HPDE6-E6E7 (cell line): ENCODE measurements around the gene RASSF5.

Experiments
- DNase-seq: peaks from one replicate; pipeline ENCODE4 v3.0.0; 2011; ENCODE audit warnings: missing footprints; ENCODE audit errors: extremely low spot score

The RASSF5 gene

DNA sequence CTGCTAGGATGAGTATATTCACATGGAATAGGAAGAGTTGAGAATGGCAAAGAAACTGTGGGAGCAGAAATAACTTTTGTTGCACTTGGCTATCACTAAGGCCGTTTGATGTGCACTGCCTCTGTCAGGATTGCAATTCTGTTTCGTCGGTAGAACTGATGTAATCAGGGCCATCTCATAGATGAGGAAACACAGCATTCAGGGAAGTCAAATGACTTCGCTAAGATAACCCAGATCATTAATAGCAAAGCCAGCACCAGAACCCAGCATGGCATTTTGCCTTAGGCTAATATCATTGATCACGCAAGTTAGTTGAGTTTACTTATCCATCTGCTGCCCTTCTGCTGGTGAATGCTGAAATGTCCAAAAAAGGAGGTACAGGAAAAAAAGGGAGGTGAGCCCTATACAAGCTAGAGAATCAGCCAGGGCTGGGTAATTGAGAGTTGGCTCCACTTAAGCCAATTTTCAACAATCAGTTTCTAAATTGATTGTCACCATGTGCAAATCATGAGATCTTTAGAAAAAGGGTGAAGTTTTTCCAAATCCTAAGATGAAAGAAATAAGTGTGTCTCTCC is 7.6 kb downstream of the RASSF5 start:
- no peak for DNase-seq

DNA sequence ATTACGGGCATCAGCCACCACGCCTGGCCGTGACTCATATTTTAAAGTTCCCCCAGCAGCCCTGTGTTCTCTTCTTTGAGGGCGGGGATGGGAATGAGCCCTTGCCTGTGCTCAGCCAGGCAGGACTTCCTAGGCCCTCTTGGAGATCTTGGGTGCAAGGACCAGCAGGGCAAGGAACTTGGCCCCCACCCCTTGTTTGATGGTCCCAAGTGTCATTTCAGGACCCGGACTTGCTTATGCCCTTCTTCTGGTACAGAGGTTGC is 9.3 kb downstream of the RASSF5 start:
- no peak for DNase-seq

DNA sequence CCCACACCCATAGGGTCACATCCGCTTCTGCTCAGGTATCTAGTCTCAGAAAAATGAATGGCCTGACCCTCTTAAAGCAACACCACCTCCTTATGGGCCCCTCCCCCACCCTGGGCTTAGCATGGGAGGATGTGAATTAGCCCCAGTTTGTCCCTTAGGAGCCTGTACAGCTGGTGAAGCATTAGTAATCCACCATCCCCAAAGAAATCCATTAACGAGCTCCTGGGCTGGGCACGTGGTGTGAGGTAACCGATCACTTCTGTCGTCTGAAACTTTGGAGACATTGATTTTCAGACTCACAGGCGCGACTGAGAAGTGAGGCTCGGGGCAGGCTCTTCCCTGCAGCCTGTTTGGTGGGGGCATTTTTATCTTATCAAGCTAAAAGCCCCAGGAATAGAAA is 10.5 kb downstream of the RASSF5 start:
- DNase-seq, result no peak

DNA sequence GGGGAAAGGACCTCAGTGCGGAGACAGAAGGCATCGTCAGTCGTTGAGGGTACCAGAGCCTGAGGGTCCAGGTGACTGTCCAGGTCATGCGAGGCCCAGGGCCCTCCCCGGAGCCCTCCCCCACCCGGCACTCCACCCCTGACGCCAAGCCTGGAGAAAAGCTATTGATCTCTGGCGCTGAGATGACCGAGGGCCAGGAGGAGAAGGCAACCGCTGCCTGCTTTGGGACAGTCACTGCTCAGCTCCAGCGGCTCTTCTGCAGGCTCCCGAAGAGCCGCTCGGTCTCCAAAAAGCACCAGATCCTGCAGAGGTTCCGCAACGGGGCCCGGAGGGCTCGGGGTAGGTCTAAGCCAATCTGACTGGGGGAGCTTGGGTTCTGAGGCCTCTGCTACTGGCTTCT is 10.9 kb downstream of the RASSF5 start:
- DNase-seq, result no peak

DNA sequence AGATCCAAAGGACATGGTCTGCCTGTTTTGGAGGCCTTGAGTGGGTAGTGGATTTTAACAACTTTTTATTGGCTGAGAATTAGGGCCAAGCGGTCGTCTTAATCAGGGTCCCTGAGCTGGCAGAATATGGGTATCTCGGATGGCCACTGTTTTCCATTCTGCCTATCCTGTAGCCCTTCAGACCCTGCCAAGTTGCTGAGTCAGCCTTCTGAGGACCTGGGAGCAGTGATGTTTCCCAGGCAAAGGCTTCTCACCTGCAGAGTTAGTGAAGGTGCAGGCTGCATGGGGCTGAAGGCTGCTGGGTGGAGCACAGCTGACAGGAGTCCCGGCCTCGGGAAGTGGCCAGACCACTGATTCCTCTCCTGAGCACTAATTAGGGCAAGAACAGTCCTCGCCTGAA is 11.4 kb downstream of the RASSF5 start:
- no peak for DNase-seq

DNA sequence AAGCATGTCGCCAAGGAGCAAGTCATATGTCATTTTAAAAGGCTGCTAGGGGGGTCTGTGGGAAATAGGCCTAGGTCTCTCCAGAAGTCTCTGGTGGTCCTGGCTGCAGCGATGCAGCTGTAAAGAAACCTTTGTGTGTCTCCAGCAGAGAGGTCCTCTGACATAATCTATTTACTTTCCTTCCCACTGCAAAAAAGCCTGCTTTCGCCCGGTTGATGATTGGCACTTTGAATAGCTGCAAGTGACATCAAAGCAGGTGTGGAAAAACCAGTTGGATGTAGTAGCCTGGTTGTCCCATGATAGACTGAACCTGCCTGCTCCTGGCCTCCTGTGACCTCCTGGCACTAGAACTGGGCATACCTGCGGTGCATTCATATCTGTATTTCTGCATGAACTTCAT is 13.8 kb downstream of the RASSF5 start:
- DNase-seq, result no peak

DNA sequence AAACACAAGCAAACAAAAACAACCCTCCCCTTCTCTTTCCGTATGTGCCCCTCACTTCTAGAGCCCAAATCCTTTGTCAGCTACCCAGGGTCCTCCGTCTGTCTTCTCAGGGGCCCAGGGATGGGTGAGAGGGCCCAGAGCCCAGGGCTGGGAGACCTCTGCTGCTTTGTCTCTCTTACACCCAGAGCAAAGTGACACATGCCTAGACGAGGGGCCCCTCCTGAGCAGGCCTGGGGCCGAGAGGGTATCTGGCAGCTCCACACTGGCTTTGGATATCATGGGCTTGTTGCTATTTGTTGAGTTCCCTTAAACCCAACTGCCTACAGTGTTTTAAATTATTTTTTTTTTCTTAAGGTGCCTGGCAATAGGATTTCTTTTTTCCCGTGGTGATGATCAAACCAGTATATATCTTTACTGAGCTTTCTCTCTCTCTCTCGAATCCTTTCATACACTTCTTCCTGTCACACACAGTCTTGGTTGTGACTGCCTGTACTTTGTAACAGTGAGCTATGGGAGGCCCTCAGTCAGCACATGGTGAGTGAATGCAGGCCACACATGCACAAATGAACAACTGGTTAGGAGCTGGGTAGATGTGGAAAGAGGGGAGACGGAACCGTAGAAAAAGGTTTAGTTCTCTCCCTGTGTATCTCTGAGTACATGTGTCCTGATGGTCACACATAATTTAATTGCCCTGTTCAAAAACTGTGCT is 14.5 kb downstream of the RASSF5 start:
- DNase-seq, result no peak

DNA sequence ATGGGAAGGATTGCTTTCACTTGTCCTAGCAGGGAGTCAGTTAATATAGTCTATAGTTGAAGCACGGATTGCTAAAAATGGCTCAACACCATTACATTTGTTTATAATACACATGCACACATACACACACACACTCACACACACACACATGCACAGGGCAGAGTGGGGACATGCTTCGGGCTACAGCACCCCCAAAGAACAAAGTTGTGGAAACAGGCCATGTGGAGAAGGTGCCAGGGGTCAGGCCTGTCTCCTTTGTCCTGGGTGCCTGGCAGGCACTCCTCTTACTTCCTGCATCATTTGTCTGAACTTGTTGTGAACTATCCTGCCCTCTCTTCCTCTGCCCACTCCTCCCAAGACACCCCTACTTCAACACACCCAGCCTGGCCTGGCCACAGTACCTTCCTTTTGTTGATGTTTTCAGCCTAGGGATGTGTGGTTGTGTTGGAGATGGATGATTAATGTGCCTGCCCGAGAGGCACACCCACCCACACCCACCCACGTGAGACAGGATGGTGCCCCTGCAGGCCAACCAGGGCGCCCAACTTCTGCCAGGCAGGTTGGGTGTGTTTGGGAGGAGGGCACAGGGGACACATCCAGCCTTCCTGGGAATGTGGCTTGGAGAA is 17.5 kb downstream of the RASSF5 start:
- DNase-seq, result peak; percentile 93

DNA sequence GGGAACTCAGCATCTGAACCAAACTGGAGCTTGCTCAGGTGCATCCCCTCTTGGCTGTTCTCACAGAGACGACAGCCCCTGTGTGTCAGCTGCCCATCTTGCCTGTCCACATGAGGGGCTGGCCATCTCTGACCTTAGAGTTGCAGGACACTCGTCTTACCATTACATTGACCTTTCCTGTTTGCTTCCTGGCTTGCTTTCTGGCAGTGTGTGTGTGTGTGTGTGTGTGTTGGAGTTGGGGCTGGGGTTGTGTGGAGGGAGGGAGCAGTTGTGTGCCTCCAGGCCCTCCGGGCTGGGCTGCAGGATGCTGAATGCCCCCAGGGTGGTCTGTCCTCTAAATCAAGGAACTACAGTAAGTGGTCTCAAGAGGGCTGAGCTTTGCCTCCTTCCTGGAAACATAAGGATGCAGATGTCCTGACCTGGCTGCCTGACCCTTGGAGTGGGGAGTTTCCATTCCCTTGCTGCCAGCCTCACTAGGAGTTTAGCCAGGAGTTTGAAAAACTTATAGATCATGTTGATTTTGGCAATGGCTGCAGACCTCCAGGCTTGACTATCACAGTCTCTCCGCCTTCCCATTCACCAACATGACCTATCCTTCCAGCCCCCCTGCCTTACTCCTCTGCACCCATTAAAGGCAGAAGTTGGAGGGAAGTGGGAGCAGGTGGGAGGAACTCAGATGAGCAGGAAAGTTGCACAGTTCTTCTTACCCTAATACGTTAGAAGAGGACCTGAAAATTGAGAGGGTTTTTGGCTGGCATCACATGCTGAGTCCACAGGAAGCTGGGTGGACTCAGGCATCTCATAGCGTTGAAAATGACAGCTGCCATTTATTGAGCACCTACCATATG is 19.0 kb downstream of the RASSF5 start:
- no peak for DNase-seq

DNA sequence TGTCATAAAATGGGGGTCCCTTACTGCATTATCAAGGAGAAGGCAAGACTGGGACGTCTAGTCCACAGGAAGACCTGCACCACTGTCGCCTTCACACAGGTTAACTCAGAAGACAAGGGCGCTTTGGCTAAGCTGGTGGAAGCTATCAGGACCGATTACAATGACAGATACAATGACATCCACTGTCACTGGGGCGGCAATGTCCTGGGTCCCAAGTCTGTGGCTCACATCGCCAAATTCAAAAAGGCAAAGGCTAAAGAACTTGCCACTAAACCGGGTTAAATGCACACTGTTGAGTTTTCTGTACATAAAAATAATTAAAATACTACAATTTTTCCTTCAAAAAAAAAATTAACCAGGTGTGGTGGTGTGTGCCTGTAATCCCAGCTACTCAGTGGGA is 22.1 kb downstream of the RASSF5 start:
- DNase-seq, result no peak

DNA sequence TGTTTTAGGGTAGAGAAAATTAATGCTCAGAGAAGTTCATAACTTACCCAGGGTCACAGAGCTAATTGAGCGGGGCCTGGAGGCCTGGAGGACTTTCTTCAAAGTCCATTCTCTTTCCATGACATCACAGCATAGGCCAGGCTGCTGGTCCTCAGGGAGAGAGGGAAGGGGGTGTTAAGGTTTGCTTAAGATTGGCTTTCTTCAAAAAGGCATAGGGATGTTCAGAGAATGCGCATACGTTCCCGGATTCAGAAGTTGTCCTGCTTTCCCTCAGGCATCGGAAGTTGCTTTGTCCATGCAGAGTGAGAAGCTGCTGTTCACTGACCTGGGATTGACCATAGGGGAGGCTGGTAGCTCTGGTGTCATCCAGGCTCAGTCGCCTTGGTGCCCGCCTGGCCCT is 25.0 kb downstream of the RASSF5 start:
- no peak for DNase-seq

DNA sequence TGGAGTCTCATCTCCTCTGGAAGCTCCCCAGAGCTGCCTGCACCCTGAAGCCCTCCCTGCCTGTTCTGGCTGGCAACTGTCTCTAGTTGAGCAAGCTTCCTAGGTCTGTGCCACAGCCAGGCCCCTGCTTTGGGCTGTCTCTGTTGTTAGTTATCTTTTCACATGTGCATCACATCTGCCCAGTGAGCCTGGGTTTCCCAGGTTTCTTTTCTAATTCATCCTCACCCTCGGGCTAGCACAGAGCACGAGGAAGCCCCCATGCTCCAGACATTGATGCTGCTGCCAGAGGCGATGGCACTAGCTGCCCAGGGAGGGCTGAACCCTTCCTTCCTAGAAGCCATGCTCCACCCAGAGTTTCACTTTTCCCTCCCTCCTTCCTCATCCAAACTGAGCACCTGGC is 27.2 kb downstream of the RASSF5 start:
- DNase-seq, result no peak

DNA sequence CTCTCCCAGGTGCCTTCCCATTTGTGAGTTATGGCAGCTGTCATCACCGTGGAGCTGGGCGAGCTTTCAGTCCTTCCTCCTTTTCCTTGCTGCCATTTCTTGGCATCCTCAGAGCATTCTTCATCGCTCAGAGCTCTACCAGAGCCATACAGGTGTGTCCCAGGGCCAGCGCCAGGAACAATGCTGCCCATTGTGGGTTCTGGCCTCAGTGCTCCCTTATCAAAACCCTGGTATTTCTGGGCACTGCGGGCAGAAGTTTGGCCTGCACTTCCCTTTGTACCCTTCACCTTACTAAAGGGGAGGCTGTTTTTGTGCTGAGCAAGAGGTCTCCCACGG is 28.5 kb downstream of the RASSF5 start:
- no peak for DNase-seq

DNA sequence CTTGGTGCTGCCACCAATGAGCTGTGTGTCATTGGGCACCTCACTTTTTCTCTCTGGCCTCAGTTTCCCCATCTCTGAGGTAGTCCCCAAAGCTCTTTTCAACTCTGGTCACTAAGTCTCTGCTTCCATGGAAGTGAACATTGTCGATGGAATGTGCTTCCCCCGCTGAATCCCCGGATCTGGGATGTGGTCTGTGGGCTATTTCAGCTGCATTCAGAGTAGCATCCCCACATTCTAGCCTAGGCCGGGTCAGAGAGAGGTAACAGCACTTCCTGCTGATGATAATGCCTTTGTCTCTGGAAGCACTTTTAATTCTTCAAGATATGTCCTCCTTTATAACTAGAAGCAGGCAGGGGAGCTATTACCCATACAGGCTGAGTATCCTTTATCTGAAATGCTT is 29.8 kb downstream of the RASSF5 start:
- DNase-seq, result no peak

DNA sequence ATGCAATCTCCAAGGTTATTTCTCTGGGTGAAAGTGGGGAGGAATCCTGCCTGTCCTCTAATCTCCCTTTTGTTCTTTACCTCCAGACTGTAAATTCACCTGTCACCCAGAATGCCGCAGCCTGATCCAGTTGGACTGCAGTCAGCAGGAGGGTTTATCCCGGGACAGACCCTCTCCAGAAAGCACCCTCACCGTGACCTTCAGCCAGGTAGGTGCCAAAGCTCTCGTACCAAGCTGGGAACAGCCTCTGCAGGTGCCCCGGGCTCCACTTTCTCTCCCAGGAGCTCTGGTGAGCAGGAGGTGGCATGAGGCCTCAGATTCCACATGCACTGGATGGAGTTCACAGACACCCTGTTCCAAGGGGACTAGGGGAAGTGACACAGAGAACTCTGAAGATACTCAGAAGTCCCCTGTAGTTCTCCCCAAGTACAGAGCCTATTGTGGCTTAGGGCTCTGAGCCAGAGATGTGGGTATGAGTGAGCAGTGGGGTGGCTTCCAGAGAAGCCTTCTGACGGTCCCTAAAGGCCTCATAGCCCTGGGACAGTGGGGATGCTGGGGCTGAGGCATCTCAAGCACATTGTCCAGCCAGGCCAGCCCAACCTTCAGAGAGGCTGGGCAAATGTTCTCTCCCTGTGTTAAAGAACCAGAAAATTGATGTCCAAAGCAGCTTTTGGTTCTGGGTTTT is 30.9 kb downstream of the RASSF5 start:
- no peak for DNase-seq

DNA sequence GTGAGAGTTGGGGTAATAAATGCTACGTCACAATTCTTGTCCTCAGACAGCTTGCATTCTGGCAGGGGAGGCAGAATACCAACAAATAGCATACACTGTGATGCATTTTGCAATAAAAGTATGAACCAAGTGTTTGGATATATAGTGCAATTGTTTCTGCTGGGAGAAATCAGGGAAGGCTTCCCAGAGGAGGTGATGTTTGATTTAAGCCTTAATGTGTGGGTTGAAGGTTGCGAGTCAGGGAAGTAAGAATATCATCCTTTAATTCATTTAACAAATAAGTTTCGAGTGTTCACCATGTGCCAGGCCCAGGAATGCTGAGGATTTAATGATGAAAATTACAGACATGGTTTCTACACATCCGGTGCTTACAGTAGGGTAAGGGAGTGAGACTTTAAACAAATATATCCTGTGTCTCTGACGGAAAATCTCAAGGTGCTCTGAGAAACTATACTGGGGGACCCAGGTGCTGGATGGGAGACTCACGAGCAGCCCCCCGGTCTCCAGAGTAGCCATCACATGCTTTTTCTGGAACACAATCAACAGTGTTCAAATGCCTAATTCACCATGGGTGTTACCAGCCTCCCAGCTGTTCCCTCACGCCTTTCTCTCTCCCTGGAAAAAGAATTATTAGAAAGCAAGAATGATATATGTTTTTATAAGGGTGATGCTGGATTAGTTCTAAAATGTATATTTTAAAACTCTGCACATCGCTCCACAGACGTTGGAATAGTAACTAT is 31.7 kb downstream of the RASSF5 start:
- DNase-seq, result no peak

DNA sequence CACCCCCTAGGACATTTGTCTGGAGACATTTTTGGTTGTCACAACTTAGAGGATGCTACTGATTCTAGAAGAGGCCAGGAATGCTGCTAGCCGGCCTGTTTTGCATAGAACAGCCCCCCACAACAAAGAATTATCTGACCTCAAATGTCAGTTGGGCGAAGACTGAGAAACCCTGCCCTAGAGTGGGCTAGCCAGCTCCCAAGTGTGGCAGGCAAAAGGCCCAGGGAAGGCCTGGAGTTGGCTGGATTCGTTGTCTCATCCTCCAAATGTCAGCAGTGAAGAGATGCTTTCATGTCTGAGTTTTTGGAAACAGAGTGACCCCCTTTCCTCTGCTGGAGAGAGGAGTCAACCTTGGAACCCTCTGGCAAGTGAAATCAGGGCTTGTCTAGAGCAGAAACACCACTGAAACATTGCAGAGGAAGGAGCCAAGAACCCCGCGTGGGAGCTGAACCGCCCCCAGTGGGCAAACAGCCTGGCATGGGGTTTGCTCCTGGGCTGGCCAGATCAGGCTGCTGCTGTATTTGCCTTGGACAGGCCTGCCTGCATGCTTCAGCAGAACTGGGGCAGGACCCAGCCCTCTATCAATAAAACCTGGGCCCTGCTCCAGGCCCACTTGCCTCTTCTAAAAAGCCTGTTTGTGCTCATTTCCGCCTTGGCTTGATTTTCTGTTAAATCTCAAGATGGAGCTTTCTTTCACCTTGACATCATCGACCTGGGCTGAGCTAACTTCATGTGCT is 32.9 kb downstream of the RASSF5 start:
- no peak for DNase-seq

DNA sequence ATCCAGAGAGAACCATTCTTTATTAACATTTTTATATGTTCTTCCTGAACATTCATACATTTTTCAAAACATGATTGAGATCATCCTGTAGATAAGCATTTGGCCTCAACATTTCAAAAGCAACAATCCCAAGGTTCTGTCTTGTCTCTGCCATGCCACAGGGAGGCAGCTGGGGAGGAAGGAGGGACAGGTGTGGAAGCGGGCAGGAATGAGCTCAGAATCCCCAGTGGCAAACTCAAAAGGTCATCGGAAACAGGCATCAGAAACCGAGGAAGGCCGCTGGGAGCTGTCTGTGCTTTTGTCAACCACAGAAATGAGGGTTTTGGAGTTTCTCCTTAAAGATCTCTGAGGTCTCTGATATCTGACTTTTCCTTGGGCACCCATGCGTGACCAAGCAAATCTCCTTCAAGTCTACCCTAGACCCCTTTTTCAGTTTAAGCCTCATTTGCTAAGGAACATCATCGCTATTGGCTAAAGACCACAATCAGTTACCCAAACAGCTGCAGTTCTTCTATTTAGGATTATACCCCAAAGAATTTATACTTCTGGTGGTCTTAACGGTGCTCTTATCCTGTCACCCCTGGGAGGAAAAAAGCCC is 34.0 kb downstream of the RASSF5 start:
- no peak for DNase-seq

DNA sequence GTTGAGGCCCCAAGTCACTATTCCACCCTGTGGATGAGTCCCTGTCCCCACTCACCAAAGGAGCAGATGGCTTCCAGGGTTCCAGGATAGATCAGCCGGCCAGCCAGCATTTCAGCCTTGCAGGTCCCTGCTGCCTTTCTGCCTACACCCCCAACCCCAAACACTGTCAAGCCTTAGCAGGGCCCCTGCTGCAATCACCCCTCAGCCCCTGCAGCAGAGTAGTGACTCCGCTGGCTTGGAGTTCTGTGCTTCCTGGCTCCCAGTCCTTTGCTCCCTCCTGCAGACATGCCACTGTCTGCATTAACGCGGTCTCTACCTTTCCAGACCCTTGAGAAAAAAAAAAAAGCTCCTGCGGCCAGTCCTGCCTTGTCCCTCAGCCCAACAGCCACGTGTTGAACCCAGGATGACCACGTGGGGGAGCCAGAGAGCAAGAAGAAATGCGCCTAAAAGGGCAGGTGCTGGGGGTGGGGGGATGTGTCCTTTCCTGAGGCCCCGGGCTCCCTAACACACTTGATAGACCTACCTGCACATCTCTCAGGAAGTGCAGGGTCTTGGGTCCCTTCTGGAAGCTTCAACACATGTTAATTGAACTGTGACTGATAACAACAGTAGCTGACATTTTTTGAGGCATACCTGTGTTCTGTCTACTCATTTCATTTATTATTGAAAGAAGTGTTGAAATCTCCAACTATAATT is 37.4 kb downstream of the RASSF5 start:
- peak; percentile 70 for DNase-seq

DNA sequence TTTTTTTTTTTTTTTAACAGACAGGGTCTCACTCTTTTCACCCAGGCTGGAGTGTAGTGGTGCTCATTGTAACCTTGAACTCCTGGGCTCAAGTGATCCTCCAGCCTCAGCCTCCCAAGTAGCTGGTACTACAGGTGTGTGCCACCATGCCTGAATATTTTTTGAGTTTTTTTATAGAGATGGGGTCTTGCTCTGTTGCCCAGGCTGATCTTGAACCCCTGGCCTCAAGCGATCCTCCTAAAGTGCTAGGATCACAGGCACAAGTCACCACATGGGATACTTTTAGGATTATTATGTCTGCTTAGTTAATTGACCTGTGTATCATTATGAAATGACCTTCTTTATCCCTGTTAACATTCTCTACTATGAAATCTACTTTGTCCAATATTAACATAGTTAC is 38.0 kb downstream of the RASSF5 start:
- no peak for DNase-seq
